ENCODE measurements around the gene CD2BP2.
"Not testable (repeated sequence)": the region's sequence is repeated elsewhere in the genome, so short reads cannot be mapped to it uniquely, and the experiment has no call there.

Gene CD2BP2

GRCh38 chr16:30341971-30342370 is 13.1 kb downstream of the CD2BP2 start:
- not testable (repeated sequence) for DNase-seq (ENCODE audit: low spot score)

GRCh38 chr16:30340621-30341020 is 14.5 kb downstream of the CD2BP2 start:
- no peak for DNase-seq (ENCODE audit: low spot score)

DNA sequence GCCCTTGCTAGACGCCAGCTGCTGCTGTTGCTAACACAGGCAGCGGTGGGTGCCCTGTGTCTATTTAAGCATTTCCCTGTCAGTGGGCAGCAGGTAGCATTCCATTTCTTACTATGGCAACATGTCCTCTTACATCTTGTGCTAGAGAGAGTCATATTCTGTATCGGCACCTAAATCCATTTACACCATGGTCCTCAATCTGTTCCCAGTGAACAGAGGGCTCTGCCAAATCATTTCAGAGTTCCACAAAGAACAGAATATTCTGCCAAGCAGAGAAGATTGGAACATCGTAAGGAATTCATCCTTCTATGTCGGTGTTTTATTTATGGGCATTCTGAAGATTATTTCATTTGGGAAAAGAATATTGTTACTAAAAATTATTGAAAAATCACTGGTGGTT is 16.4 kb downstream of the CD2BP2 start:
- not testable (repeated sequence) for DNase-seq (ENCODE audit: low spot score)

DNA sequence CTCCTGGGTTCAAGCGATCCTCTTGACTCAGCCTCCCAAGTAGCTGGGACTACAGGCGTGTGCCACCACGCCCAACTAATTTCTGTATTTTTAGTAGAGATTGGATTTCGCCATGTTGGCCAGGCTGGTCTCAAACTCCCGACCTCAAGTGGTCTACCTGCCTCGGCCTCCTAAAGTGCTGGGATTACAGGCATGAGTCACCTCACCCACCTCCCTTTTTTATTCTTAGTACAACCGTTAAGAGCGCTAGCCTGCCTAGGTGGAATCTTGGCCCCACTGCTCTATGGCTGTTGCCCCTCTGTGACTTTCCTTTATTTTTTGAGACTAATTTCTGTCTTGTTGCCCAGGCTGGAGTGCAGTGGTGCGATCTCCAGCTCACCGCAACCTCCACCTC is 17.1 kb downstream of the CD2BP2 start:
- DNase-seq (ENCODE audit: low spot score): not testable (repeated sequence)

DNA sequence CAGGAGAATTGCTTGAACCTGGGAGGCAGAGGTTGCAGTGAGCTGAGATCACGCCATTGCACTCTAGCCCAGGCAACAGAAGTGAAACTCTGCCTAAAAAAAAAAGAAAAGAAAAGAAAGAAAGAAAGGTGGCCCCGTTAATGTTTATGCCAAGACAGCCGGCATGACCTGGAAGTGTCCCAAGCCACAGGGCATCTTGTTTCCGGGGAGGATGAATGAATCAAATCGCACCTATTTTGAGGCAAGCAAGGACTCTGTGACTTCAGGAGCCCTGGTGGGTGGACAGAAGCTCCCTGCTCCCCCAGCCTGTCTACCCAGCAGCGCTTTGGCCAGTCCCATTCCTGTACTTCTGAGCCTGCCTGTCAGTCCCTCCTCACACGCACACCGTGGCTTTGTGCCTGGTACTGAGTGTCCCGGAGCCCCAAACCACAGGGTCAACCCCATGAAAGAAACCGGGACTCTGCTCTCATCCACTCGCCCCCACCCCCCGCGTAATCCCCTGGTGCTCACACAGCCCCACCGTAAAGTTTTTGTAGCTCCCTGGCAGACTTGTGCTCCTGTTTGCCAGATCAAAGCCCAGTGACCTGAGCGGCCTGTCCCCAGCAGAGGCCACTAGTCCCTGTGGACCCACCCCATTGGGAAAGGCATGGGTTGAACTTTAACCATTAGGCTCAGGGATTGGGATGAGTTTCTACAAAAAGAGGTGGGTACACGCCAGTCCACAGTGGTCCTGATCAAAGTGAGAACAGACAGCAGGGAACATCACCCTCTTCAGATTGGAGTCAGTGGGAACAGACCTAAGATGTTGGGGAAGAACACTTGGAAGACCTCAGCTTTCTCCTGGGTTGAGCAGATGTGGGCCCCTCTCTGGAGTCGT is 19.3 kb downstream of the CD2BP2 start:
- DNase-seq (ENCODE audit: low spot score): peak; percentile 9

DNA sequence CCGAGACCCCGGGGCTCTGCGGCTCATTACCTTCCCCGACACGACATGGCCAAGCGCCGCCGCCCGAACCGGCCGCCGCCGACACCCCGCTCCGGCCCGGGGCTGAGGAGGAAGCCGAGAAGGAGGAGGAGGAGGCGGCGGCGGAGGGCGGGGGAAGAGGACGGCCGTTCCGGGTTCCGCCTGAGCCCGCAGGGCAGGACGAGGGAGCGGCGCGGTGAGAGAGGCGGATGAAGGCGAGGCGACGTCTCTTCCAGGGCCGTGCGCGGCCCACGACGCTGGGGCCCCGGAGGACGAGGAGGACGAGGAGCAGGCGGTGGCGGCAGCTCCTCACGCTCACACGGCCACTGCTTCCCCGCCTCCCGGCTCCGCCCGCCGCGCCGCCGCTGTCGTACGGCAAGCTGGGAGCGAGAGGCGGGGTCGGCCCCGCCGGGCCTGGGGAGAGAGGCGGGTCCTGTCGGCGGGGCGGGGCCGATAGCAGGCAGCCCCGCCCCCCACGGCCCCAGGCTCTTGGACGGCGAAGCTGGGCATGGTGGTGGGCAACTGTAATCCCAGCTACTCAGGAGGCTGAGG is 20.0 kb downstream of the CD2BP2 start:
- peak; percentile 74 for DNase-seq (ENCODE audit: low spot score)

DNA sequence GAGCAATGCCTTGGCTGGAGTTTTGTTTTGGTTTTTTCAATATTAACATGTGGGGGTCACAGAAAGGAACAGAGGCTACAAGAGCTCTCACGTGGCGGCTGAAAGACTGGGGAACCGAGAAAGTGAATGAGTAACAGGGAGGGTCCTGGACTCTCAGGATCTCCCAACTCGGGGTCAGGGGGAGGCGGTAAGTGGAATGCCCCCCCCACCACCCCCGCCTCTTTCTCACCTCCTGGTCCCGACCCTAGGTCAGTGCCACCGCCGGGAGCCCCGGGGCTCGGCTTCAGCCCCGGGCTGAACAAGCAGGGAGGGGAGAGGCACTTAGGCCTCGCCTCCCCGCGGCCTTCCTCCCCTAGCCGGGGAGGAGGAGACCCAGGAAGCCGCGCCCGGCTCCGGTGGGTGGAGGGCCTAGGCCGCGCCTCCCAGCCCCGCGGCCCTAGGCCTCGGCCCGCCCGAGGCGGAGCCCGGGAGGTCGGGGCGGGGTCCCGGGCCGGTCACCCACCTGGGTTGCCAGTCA is 20.6 kb downstream of the CD2BP2 start:
- peak; percentile 60 for DNase-seq (ENCODE audit: low spot score)

- not testable (repeated sequence) for DNase-seq (ENCODE audit: low spot score)
These were observed 30.9 kb downstream of the CD2BP2 start for GRCh38 chr16:30324220-30324619.

- not testable (repeated sequence) for DNase-seq (ENCODE audit: low spot score)
These were observed 36.5 kb downstream of the CD2BP2 start for GRCh38 chr16:30318647-30319046.

DNA sequence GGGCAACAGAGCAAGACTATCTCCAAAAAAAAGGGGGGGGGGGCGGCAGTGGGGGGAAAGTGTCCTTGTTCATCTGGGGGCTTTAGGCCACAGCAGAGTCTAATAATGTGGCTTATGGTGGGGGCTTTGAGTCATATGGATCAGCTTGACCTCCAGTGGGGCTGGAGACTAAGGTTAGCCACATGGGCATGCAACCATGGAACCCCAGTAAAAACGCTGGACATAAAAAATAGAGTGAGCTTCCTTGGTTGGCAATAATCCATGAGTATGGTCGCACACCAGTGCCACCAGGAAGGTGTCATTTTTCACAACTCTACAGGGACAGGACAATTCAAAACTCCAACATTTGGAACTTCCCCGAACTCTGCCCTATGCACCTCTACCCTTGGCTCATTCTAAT is 44.2 kb downstream of the CD2BP2 start:
- DNase-seq (ENCODE audit: low spot score): not testable (repeated sequence)

GRCh38 chr16:30309255-30309654 is 45.9 kb downstream of the CD2BP2 start:
- DNase-seq (ENCODE audit: low spot score): not testable (repeated sequence)

Data from AG08396 (cell line).